VCaP (cell line): Measurements from ENCODE around the gene ADAM17.

Source experiments
- H3K27ac ChIP-seq: fragments of 450-650 bp; 2 replicates; pipeline ENCODE4 v1.5.1; 2017
- CTCF ChIP-seq: fragments of 450-650 bp; conservative IDR thresholded peaks from 2 replicates; pipeline ENCODE4 v1.5.1; 2017; ENCODE audit warnings: mild to moderate bottlenecking, moderate library complexity

ADAM17 gene

GRCh38 chr2:9535177-9535576, 20.5 kb downstream of the ADAM17 start:
- TF ChIP-seq CTCF = no peak
- no peak overlapping the region for H3K27ac ChIP-seq

DNA sequence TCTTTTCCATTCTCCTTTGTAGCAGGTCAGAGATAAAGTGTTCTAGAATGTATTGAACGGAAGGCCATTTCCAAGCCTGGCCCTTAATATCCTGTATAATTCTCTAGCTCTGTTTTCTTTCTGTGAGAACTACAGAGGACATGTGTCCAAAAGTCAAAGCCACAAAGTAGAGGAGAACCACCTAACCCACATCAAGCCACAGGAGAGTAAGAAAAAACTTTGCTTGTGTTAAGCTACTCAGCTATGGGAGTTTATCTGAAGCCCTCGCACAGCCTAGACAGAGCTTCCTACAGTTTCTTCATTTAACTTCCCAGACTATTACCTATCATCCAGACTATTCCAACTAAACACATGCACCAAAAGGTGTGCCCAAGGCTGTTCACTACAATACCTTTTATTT, 22.0 kb downstream of the ADAM17 start:
- TF ChIP-seq CTCF = no peak

GRCh38 chr2:9532421-9532820, 23.2 kb downstream of the ADAM17 start:
- H3K27ac ChIP-seq = no peak overlapping the region
- TF ChIP-seq CTCF = no peak

More for the DNA sequence above, 22.0 kb downstream of the ADAM17 start:
- H3K27ac ChIP-seq = no peak overlapping the region

GRCh38 chr2:9527995-9528787, 27.4 kb downstream of the ADAM17 start:
- no peak overlapping the region for H3K27ac ChIP-seq
- no peak for TF ChIP-seq CTCF

DNA sequence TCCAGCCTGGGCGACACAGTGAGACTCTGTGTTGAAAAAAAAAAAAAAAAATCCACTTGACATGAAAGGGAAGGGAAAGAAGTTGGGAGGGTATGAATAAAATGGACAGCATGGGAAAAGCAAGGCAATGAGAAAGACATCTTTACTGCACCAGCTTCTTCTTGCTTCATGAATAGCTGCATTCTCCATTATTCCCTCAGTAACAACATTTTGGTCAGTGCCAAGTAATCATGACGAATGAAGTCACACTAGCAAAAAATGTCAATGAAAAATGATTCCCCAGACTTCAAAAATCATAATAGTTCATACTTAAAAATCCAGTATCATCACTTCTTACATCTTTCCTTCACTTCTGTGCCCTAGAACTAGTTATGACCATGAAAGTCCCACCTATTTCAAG, 30.4 kb downstream of the ADAM17 start:
- no peak for TF ChIP-seq CTCF
- no peak overlapping the region for H3K27ac ChIP-seq

GRCh38 chr2:9524291-9524690, 31.3 kb downstream of the ADAM17 start:
- no peak for TF ChIP-seq CTCF

DNA sequence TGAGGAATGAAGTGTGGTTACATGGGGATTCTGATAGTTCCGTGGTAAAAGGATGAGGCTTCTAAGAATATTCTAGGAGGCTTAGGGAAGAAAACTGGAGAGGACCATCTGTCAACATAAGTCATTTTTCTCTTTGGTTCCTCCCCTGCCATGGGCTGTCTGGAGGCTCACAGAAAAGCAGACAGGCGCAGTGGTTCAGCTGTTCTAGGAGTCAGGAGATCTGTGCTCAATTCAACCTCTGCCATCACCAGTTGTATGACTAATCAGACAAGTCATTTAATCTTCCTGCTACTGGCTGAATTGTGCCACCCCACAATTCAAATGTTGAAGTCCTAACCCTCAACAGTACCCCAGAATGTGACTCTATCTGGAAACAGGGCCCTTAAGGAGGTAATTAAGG, 36.4 kb downstream of the ADAM17 start:
- no peak for TF ChIP-seq CTCF
- H3K27ac ChIP-seq = no peak overlapping the region

More at GRCh38 chr2:9524291-9524690, 31.3 kb downstream of the ADAM17 start:
- no peak overlapping the region for H3K27ac ChIP-seq
